Brain pericyte (primary cell): ENCODE data around the gene VRK3.
"Not testable (repeated sequence)": the region's sequence is repeated elsewhere in the genome, so short reads cannot be mapped to it uniquely, and the experiment has no call there.

Experiments used
- DNase-seq: peaks from one replicate; pipeline ENCODE4 v3.0.0-alpha.2; 2012; ENCODE audit warnings: low read depth, low spot score

VRK3 gene, protein sequence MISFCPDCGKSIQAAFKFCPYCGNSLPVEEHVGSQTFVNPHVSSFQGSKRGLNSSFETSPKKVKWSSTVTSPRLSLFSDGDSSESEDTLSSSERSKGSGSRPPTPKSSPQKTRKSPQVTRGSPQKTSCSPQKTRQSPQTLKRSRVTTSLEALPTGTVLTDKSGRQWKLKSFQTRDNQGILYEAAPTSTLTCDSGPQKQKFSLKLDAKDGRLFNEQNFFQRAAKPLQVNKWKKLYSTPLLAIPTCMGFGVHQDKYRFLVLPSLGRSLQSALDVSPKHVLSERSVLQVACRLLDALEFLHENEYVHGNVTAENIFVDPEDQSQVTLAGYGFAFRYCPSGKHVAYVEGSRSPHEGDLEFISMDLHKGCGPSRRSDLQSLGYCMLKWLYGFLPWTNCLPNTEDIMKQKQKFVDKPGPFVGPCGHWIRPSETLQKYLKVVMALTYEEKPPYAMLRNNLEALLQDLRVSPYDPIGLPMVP

DNA sequence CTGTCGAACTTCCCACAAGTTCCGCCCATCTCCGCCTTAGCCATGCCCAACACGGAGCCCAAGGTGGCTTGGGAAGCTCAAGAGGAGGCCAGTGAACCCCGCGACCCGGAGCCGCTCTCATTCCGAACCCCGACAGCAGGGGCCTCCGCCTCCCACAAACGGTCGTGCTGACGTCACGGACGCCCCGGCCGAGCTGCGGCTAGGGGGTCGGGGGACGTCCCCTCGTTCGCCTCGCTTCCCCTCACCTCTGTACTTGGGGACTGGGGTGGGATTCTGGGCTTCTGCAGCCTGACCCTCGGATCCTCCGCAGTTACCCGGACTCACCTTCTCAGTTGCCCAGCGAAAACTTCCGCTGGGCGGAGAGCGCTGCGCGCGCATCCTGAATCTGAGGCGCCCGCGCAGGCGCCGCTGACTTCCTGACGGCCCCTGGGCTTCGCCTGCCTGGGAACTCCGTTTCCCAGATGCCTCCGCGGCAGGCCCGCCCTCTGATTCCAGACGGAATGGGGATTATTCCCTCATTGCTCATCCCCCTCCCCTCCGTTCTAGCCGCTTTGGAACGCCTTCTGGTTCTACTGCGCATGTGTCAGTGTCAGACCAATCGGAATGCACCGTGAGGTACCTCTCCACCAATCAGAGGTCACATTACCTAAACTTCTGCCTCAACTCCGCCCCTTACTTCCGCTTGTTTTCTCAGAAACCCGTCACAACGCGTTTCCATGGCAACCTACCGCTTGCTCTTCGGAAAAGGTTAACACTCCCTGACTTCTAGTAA, at the start of gene VRK3:
TSS of gene VRK3 (minus strand) at position 351 of the 772 bp plus-strand sequence. CDS start 9,210 bp downstream, outside the sequence.
- DNase-seq, result peak; percentile 100

DNA sequence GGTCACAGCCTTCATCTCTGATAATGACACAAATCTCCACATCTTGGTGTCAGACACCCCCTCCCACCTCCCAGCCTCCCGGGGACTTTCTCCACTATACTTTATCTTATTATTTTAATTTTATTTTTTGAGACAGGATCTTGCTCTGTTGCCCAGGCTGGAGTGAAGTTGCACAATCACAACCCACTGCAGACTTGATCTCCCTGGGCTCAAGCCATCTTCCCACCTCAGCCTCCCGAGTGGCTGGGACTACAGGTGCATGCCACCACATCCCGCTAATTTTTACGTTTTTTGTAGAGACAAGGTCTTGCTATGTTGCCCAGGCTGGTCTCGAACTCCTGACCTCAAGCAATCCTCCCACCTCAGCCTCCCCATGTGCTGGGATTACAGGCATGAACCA, 43.2 kb upstream of the VRK3 start:
- DNase-seq, result not testable (repeated sequence)

DNA sequence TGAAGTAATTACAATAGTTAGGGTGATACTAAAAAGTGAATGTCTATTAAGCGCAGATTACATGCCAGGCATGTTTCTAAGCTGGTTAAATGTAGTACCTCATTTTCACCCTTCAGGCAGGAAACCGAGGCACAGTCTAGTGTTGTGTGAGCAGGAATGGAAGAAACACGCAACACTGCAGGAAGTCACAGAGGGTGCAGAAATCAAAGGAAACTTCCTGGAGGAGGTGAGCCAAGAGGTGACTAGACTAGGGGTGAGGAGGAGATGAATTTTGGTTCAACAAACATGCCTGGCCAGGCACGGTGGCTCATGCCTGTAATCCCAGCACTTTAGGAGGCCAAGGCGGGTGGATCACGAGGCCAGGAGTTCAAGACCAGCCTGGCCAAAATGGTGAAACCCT, 42.4 kb upstream of the VRK3 start:
- DNase-seq, result no peak

DNA sequence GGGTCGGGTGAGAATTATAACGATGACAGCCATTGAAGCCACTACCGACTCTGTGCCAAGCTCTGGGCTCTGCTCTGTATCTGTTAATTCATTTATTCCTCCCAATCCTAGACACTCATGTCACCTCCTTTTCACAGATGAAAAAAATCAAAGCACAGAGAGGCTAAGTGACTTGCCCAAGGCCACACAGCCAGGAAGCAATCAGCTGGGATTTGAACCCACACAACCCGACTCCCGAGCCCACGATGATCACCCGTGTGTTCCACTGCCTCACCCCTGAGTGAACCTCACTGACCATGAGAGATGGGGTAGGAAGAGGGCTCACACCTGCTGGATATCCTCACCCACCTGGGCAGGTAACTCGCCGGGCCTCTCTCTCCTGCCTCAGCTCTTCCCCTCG, 40.8 kb upstream of the VRK3 start:
- no peak for DNase-seq

DNA sequence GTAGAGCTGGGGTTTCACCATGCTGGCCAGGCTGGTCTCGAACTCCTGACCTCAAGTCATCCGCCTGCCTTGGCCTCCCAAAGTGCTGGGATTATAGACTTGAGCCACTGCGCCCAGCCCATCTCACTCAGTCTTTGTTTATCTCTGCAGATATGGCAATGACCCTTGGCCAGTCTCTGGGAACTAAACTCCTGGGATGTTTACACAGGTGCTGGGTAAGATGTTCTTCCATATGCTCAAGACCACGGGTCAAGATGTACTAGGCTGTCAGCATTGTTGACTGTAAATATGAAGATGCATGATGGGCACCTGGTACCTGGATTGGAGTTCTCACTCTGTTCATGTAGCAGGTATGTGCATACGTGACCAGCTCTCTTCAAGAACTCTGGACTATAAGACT, 36.5 kb upstream of the VRK3 start:
- DNase-seq, result no peak

DNA sequence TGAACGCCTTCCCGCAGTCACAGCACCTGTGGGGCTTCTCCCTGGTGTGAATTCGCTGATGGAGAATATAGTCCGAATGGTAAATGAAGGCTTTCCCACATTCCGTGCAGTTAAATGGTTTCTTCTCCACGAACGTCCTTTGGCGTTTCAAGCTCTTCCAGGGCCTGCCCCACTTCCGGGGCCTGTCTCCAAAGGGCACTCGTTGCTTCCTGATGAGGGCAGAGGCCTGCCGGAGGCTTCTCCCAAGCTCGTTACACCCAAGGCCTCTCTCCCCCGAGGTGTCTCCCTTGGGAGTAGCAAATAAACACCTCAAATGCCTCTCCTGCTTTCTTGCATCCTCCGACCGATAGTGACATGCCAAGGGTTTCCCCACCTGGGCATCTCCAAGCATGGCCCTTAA, 34.9 kb upstream of the VRK3 start:
- no peak for DNase-seq

DNA sequence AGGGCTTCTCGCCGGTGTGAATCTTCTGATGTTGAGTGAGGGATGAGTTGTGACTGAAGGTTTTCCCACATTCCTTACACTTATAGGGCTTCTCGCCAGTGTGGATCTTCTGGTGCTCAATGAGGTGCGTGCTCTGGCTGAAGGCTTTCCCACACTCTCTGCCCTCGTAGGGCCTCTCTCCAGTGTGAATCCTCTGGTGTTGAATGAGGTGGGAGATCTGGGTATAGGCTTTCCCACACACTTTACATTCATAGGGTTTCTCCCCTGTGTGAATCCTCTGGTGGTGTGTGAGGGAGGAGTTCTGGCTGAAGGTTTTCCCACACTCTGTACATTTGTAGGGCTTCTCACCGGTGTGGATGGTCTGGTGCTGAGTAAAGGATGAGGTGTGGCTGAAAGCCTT, 33.9 kb upstream of the VRK3 start:
- no peak for DNase-seq

DNA sequence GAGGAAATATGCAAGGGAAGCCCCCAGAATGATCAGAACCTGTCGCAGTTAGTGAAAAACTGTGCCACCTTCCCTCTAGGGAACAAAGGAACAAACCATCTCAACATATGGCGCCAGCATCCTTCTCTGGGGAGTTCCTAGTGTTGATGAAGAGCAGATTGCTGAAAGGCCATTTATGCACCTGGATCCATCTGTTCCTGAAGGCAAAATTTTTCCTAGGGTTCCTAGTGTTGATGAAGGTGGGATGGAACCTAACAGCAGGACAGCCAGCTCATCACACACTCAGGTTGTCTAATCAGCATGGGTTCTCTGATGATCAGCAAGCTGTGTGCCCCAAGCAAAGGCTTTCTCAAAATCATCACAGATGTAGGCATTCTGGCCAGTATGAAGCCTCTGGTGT, 33.3 kb upstream of the VRK3 start:
- no peak for DNase-seq

DNA sequence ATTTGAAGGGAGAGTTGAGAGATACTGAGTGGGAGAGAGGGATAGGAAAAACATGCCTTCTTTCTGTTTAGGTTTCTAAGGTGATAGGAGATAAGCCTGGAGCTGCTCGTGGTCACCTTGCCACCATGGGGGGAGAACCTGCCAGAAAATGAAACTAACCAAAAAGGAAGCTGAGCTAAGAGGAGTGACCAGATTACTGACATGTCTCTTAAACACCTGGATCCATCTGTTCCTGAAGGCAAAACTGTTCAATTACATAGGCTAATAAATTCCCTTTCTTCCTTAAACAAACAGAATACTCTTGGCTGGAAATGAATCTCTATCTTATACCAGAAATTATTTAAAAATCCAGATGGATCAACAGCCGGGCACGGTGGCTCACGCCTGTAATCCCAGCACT, 27.9 kb upstream of the VRK3 start:
- no peak for DNase-seq

DNA sequence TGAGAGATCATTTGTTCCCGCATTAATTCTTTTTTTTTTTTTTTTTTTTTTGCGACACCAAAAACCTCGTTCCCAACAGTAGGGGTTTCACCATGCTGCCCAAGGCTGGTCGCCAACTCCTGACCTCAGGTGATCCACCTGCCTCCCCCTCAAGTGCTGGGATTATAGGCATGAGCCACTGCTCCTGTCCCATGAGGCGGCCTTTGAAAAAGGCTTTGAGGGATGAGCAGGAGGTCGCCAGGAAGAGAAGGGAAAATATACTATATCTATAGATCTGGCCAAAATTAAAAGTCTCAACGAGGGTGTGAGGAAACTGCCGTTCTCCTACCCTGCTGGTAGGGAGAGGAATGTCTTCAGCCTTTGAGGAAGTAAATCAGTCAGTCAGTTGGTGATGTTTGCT, 26.8 kb upstream of the VRK3 start:
- DNase-seq, result no peak

DNA sequence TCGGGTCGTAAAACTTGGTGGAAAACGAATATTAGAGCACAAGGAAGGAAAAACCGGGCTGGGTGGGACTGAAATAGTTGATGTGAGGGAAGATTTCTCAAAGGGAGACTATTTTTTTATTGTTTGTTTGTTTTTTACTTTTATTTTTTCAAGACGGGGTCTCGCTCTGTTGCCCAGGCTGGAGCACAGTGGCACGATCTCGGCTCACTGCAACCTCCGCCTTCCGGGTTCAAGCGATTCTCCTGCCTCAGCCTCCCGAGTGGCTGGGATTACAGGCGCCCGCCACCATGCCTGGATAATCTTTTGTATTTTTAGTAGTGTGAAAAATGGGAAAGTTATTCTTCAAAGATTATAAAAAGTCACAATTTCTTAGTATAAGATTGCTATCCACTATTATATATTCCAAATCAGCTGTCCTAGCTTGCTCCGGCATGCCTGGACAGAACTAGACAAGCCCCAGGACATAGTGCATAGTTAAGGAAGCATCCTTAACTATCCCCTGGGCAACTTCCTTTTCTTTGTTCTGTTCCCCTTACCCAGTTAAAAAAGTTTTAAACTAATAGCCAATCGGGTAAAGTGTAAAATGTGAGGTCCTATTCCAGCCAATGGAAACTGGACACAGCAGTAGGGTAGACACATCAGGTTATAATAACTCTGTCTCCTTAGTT, 26.2 kb upstream of the VRK3 start:
- DNase-seq, result not testable (repeated sequence)

DNA sequence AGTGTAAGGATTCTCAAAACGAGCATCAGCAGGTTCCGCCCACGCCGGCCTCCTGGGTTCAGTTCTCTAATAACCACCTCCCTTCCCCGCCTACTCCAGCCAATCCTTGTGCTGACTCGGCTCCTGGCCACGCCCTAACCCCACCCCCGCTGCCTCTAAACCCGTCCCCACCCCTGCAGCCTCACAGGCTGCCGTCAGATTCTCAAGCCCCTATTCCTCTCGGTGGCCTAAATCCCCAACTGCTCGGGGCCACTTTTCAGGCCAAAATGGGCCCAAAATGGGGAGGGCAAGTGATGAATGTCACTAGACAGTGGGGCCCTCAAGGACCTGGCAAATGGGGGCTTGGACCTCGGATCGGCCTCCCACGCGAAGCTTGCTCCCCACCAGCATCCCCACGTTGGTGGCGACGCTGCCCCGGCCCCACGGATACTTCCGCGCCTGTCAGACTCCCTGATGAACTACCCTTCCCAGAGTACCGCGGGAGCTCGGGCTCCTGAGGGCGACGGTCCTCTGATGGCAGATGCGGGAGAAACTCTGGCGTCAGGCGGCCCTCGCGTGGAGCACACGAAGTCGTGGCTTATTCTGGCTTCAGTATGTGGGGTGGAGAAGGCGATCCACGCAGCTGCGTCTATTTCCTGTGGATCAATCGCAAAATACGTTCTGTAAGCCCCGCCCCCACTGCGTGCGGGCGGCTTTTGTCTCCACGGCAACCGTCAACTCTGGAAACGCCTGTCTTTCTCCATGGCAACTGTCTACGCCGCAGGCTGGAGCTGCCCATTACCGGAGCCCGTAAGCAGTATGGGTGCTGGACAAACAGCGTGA, 25.4 kb upstream of the VRK3 start:
- no peak for DNase-seq

DNA sequence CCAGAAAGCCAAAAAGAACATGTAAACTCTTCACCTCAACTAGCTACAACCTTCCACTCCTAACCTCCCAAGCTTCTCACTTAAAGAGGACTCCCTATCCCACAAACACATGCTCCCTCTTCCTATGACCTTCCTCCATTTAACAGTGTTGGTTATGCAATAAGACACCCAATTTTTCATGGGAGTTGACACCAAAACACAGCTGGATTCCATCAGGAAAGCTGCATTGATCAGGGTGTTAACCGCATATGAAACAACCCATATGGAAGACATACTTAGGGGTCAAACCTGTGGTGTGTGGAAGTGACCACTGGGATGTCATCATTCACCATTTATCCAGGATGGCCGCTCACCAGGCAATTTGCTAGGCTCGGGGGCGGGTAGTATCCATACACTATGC, 22.5 kb upstream of the VRK3 start:
- DNase-seq, result no peak

DNA sequence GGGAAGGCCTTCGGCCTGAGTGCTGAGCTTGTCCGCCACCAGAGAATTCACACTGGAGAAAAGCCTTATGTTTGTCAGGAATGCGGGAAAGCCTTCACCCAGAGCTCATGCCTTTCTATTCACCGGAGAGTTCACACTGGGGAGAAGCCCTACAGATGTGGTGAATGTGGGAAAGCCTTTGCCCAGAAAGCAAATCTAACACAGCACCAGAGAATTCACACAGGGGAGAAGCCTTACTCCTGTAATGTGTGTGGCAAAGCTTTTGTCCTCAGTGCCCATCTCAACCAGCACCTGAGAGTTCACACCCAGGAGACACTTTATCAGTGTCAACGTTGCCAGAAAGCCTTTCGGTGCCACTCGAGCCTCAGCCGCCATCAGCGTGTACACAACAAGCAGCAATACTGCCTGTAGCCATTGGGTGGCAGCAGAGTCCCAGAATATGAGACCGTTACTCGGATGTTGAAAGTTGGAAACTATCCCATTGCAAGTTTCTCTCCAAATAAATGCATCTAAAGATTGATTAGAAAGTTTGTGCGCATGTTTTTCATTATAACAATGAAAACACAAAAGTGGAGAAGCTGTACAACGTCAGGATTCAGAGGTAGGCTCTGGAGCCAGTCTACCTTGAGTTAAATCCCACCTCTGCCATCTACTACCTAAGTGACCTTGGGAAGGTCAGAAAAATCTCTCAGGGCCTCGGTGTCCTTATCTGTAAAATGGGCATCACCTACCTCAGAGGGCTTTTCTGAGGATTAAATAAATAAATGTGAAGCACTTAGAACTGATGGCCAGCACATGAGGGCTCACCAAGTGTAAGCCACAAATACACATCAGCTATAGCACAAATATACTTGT, 21.7 kb upstream of the VRK3 start:
- no peak for DNase-seq

DNA sequence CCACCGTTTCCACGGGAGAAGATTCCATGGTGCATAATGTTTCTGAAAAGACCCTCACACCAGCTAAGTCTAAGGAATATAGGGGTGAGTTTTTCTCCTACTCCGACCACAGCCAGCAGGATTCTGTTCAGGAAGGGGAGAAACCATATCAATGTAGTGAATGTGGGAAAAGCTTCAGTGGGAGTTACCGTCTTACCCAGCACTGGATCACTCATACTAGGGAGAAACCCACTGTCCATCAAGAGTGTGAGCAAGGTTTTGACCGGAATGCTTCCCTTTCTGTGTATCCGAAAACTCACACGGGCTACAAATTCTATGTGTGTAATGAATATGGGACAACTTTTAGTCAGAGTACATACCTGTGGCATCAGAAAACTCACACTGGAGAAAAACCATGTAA, 19.8 kb upstream of the VRK3 start:
- DNase-seq, result no peak

DNA sequence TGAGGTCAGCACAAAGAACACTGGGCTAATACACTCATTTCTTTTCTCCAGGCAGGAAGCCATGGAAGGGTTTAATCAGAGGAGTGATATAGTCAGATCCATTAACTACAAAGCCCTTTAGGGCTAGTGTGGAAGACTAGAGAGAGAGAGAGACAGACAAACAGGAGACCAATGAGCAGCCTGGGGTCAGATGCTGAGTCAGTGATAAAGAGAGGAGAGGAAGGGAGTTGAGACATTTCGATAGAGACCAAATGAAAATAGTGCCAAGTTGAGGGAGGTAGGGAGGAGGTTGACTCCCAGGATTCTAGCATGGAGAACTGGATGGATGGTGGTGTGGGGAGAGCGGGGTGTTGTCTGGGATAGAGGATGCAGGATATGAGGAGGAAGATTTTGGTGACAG, 18.8 kb upstream of the VRK3 start:
- DNase-seq, result no peak

DNA sequence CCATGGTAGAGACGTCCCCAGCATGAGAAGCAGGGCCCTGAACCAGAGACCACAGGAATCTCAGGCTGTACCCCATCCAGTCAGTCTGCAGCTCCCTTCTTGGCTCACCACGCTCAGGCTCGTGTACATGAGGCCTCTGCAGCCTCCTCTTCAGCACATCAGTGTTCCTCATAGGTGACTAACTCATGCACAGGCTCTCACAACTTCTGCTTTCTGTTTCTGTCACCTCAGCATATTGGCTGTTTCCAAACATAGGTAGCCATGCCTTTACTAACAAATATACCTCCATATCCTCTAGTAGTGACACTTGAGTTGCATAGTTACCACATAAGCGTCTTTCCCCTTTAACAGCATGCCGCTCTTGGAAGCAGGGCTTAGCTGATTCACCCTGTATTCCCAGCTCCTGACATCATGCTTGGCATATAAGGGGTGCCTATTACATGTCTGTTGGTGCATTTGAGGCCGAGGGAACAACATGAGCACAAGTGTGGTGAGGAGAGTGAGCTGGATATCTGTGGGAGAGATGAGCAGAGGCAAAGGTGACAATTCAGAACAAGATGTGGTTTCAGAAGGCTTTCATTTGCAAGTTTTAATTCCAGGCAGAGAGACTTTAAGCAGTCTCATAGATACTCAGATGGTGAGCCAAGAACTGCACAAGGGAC, 17.3 kb upstream of the VRK3 start:
- DNase-seq, result no peak

DNA sequence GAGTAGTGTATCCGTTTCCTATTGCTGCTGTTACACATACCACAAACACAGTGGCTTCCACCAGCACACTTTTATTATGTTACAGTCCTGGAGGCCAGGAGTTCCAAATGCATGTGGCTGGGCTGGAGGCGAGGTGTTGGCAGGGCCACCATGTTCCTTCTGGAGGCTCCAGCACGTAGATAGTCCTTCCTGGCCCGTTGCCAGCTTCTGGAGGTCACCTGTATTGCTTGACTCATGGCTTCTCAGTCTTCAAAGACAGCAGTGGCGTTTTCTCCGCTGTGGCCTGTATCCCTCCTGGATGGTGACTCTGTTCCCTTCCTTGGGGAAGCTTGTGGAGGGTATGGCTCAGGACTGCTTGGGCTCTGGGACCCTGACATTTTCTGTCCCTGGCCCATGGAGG, 15.8 kb upstream of the VRK3 start:
- DNase-seq, result no peak

DNA sequence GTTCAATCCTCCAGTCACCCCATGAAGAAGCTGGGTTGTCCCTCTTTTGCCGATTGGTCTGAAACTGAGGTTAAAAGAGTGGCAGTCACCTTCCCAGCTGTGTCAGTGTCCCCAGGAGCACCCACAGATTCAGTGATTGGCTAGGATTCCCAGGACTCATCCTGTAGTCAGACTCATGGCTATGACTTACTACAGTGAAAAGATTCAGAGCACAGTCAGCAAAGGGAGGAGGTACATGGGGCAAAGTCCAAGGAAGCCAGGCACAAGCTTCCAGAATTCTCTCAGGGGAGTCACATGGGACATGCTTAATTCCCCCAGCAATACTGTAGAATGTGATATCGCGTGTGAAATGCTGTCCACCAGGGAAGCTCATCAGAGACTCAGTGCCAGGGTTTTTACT, 14.8 kb upstream of the VRK3 start:
- no peak for DNase-seq

DNA sequence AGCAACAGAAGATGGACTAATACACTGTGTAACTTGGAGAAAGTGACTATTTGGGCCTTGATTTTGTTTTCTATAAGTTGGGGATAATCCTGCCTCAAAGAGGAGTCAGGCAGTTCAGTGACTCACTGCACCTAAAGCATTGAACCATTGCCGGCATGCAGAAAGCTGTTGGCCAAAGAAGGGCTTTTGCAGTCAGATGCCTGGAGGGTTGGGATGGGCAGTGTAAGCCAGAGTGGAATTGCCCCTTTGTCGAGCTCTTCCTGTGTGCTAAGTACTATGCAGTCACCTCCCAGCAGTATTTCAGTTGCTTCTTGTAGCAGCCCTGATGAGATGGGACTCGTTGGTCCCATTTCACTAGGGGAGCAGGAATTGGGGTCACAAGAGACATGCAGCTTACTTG, 11.7 kb upstream of the VRK3 start:
- no peak for DNase-seq
